BJ (cell line): Measurements from ENCODE around the gene ADAMTS19. TPM values are rescaled to one million over a fixed set of nuclear protein-coding genes. Genes with fewer than 3 reads are reported as not detected.

ENCODE experiments used
- CTCF ChIA-PET: fragments of 350-600 bp; formaldehyde crosslinking; extraction: SDS; loops from one replicate; lab custom pipeline; 2021; ENCODE audit warnings: antibody characterized with exemption, inconsistent platforms; lab: Yijun Ruan, JAX
- POLR2A ChIA-PET: fragments of 300-600 bp; sonication (Branson Sonifier 250); formaldehyde crosslinking; extraction: SDS; loops from one replicate; lab custom pipeline; 2021; ENCODE audit warnings: antibody characterized with exemption; lab: Charles Lee
- DNase-seq: peaks from one replicate; pipeline ENCODE4 v3.0.0-alpha.2; 2011; ENCODE audit warnings: low read depth
- H3K27me3 ChIP-seq: 2 replicates; pipeline ENCODE4 v1.6.0; 2011; ENCODE audit warnings: low read length; ENCODE audit not compliant: control insufficient read depth, insufficient read depth
- H3K36me3 ChIP-seq: 2 replicates; pipeline ENCODE4 v1.5.1; 2011; ENCODE audit warnings: low read length; ENCODE audit not compliant: control insufficient read depth, insufficient read depth
- H3K4me3 ChIP-seq: 2 replicates; pipeline ENCODE4 v1.5.1; 2011; ENCODE audit warnings: low read depth, mild to moderate bottlenecking, control low read depth, low read length
- polyA plus RNA-seq: library from polyadenylated mRNA; depleted of rRNA; stranded (reverse); fragments of >200 nt; gene quantifications from 2 replicates; pipeline ENCODE4 v1.2.3, GENCODE V29; 2011
- TF ChIP-seq, protein P1 (sequence below): IDR thresholded peaks from 2 replicates; pipeline ENCODE4 v1.5.1; 2011; ENCODE audit warnings: low read depth, mild to moderate bottlenecking, control low read depth, inconsistent platforms, low read length, moderate library complexity; ENCODE audit not compliant: insufficient read depth

The ADAMTS19 gene
- polyA plus RNA-seq, 1 experiment: 0.34 TPM

DNA sequence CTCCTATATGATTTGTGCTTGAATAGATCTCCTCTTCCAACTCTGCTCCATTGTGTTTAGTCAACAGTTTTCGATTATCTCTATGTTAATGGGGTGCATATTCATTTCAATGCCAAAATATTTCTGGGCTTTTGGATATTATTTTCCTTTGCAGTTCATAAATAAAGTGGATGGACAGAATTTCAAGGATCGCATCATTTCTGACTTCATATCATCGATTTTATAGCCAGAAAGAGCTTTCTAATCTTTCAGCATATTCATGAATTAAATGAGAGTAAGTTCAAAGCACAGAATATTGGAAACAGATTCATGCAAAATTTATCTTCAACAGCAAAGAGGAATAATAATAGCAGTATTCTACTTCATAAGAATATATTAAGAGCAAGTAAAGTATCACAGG lies 227.8 kb downstream of the ADAMTS19 start:
- POLR2A ChIA-PET: no interaction called here
- no peak for DNase-seq
- Histone ChIP-seq H3K4me3 (no peak overlapping the region), H3K27me3 (no peaks in the 10 kb centered on the region), H3K36me3 (no peaks in the 10 kb centered on the region)
- CTCF ChIA-PET: no interaction called here
- TF ChIP-seq, protein P1, sequence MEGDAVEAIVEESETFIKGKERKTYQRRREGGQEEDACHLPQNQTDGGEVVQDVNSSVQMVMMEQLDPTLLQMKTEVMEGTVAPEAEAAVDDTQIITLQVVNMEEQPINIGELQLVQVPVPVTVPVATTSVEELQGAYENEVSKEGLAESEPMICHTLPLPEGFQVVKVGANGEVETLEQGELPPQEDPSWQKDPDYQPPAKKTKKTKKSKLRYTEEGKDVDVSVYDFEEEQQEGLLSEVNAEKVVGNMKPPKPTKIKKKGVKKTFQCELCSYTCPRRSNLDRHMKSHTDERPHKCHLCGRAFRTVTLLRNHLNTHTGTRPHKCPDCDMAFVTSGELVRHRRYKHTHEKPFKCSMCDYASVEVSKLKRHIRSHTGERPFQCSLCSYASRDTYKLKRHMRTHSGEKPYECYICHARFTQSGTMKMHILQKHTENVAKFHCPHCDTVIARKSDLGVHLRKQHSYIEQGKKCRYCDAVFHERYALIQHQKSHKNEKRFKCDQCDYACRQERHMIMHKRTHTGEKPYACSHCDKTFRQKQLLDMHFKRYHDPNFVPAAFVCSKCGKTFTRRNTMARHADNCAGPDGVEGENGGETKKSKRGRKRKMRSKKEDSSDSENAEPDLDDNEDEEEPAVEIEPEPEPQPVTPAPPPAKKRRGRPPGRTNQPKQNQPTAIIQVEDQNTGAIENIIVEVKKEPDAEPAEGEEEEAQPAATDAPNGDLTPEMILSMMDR: no peak

DNA sequence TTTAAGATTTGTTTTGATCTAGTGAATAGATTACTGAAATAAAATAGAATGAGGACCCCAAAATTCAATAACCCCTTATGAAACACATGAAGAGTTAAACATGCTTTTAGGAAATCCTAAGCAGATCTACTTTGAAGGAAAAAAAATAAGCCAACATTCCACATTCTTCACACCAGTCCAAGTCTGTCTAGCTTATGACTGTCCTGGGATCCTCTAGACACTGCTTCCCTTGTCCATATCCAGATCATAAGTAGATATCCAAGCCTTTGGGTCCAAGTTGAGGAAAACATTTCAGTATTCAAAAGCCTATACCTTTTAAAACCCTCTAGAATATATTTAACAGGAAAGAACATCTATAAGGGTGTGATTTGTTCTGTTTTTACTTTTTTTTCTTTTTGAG lies 228.9 kb downstream of the ADAMTS19 start:
- POLR2A ChIA-PET: no interaction called here
- H3K4me3 ChIP-seq: no peak overlapping the region
- DNase-seq: no peak
- no peaks in the 10 kb centered on the region for H3K27me3 ChIP-seq
- CTCF ChIA-PET: no interaction called here
- TF ChIP-seq, protein P1: no peak
- no peaks in the 10 kb centered on the region for H3K36me3 ChIP-seq

DNA sequence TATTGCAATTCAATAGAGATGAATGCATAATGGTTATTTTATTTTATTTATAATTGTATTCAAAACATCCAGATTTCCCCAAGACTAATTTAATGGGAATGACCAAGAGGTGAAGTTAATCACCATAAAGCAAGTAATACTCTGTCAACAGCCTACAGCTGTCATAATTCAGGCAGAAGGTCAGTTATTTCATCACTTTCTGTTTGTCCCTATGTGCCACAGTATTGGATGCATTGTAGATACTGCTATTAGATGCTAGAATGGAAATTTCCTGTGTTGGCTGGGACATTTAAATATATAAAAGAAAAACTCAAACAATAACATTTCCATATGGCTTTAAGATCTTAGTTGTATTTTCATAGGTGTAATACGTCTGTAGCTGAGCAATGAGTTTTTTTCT lies 231.1 kb downstream of the ADAMTS19 start:
- CTCF ChIA-PET: no interaction called here
- TF ChIP-seq, protein P1: no peak

DNA sequence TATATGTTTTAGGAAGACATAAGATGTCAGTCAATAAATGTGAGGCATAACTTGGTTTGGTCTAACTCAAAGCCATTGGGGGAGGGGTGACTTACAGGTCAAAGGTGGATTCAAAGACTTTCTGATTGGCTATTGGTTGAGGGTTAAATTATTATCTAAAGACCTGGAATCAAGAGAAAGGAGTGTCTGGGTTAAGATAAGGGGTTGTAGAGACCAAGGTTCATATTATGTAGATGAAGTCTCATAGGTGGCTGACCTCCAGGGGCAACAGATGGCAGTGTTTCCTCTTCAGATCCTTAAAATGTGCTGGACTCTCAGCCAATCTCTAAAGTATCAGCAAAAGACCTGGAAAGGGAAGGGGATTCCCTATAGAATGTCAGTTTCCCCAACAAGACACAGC lies 236.5 kb downstream of the ADAMTS19 start:
- TF ChIP-seq, protein P1: no peak
- ChIA-PET CTCF (no interaction called here), POLR2A (no interaction called here)

More for the DNA sequence above, 231.1 kb downstream of the ADAMTS19 start:
- Histone ChIP-seq H3K27me3 (no peaks in the 10 kb centered on the region), H3K36me3 (no peaks in the 10 kb centered on the region), H3K4me3 (no peak overlapping the region)
- POLR2A ChIA-PET: no interaction called here
- DNase-seq: no peak

DNA sequence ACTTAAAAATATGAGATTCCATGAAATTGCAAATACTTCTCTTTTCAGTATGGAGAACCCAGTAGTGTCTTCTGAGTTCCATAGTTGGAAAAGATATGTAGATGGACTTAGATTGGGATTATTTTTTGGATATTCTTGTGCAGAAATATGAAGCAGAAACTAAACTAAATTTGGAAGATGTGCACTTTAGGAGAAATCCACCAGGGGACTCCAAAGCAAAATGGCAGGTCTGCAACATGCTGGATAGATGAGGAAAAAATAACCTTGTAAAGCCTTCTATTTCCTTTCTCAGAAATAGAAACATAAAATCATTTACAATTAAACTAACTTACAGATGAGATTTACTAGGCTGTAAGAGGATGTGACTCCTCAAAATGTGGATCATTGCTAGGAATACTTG lies 238.6 kb downstream of the ADAMTS19 start:
- no peak overlapping the region for H3K4me3 ChIP-seq
- ChIA-PET CTCF (no interaction called here), POLR2A (no interaction called here)
- TF ChIP-seq, protein P1: 0 out of 2 replicates have a peak, but pooled peaks have one; percentile 17
- peak; percentile 10 for DNase-seq
- H3K27me3 ChIP-seq: no peaks in the 10 kb centered on the region
- H3K36me3 ChIP-seq: no peaks in the 10 kb centered on the region

More for the DNA sequence above, 236.5 kb downstream of the ADAMTS19 start:
- no peak overlapping the region for H3K4me3 ChIP-seq
- H3K27me3 ChIP-seq: no peaks in the 10 kb centered on the region
- H3K36me3 ChIP-seq: no peaks in the 10 kb centered on the region
- no peak for DNase-seq
